ENCODE measurements around the gene SLC5A6.

SLC5A6 gene

GRCh38 chr2:27236626-27237025 lies 24.6 kb upstream of the SLC5A6 start:
- no peak for DNase-seq (ENCODE audit: low read depth, low spot score)

- DNase-seq (ENCODE audit: low read depth, low spot score): no peak
Measured at GRCh38 chr2:27236136-27236535, 24.1 kb upstream of the SLC5A6 start.

GRCh38 chr2:27233341-27233740 lies 21.3 kb upstream of the SLC5A6 start:
- no peak for DNase-seq (ENCODE audit: low read depth, low spot score)

- no peak for DNase-seq (ENCODE audit: low read depth, low spot score)
Measured at GRCh38 chr2:27231921-27232320, 19.9 kb upstream of the SLC5A6 start.

DNA sequence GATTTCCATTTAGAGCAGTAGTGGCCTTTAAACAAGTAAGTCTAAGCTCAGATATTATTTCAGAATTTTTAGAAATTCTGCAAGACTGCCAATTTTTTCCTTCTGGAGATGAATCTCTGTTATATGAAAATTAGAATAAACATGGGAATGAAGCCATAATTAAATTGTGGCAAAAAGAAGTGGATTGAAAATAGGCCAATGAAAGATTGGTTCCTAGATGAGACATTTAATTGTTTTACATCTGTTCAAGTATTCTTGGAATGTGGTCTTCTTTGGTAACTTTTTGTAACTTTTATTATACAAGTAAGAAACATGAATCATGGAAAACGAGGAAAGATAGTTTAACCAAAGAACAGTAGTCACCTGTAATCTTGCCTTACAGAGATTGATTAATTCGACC lies 15.4 kb upstream of the SLC5A6 start:
- no peak for DNase-seq (ENCODE audit: low read depth, low spot score)

DNA sequence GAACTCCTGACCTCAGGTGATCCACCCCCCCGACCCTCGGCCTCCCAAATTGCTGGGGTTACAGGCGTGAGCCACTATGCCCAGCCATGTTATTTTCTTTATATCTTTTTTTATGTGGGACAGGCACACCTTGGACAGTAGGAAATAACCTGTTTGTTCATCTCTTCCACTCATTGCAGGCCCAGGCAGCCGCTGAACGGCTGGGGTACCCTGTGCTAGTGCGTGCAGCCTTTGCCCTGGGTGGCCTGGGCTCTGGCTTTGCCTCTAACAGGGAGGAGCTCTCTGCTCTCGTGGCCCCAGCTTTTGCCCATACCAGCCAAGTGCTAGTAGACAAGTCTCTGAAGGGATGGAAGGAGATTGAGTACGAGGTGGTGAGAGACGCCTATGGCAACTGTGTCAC lies 13.5 kb upstream of the SLC5A6 start:
- DNase-seq (ENCODE audit: low read depth, low spot score): no peak

GRCh38 chr2:27223416-27223815 lies 11.3 kb upstream of the SLC5A6 start:
- DNase-seq (ENCODE audit: low read depth, low spot score): no peak

GRCh38 chr2:27222407-27222806 lies 10.3 kb upstream of the SLC5A6 start:
- no peak for DNase-seq (ENCODE audit: low read depth, low spot score)

- no peak for DNase-seq (ENCODE audit: low read depth, low spot score)
Measured at GRCh38 chr2:27221166-27221565, 9.1 kb upstream of the SLC5A6 start.

DNA sequence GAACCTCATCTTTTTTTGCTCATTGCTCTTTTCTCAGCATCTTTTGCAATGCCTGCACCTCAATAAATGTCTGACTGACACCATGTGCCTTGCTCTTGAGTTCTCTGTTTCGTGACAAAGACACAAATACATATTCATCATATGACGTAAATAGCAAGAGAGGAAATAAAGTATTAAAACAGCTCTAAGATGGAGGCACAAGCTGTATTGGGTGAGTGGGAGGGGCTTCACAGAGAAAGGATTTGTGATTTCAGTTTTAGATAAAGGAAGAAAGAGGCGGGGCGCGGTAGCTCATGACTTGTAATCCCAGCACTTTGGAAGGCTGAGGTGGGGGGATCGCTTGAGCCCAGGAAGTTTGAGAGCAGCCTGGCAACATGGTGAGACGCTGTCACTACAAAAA lies 8.0 kb upstream of the SLC5A6 start:
- no peak for DNase-seq (ENCODE audit: low read depth, low spot score)

DNA sequence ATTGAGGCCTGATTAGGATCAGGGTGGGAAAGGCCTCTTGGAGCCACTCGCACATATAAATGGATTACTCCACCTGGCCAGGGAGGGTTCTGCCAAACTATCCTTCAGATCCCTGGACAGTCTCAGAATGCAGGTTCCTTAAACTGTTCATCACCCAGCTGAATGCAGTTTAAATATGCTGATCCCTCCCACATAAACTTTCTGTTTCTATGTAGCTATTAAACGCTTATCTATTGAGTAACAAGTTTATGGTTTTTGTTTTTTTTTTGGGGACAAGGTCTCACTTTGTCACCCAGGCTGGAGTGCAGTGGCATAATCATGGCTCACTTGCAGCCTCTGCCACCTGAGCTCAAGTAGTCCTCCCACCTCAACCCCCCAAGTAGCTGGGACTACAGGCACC lies 7.0 kb upstream of the SLC5A6 start:
- no peak for DNase-seq (ENCODE audit: low read depth, low spot score)

GRCh38 chr2:27218614-27219013 lies 6.5 kb upstream of the SLC5A6 start:
- DNase-seq (ENCODE audit: low read depth, low spot score): no peak

GRCh38 chr2:27217173-27218121 lies 5.4 kb upstream of the SLC5A6 start, which contains the start of gene CAD:
Gene CAD, plus strand, starts transcription at chr2:27217369. Its CDS starts 183 bp downstream, at chr2:27217552.
- peak; percentile 94 for DNase-seq (ENCODE audit: low read depth, low spot score)

GRCh38 chr2:27216416-27217137 lies 4.5 kb upstream of the SLC5A6 start:
- DNase-seq (ENCODE audit: low read depth, low spot score): no peak

DNA sequence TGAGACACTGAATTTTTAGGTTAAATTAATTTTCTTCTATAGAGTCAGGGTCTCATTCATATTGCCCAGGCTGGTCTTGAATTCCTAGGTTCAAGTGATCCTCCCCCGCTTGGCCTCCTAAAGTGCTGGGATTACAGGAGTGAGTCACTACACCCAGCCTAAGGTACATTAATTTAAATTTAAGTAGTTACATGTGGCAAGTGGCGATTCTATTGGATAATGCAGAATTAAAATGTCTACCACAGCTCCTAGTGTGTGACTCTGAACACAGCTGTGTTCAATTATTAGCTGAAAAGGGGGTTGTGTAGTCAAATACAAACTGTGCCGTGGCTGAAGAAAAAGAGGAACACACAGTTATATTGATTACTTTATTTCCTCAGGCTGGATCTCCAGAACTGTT lies 2.9 kb upstream of the SLC5A6 start:
- DNase-seq (ENCODE audit: low read depth, low spot score): no peak

DNA sequence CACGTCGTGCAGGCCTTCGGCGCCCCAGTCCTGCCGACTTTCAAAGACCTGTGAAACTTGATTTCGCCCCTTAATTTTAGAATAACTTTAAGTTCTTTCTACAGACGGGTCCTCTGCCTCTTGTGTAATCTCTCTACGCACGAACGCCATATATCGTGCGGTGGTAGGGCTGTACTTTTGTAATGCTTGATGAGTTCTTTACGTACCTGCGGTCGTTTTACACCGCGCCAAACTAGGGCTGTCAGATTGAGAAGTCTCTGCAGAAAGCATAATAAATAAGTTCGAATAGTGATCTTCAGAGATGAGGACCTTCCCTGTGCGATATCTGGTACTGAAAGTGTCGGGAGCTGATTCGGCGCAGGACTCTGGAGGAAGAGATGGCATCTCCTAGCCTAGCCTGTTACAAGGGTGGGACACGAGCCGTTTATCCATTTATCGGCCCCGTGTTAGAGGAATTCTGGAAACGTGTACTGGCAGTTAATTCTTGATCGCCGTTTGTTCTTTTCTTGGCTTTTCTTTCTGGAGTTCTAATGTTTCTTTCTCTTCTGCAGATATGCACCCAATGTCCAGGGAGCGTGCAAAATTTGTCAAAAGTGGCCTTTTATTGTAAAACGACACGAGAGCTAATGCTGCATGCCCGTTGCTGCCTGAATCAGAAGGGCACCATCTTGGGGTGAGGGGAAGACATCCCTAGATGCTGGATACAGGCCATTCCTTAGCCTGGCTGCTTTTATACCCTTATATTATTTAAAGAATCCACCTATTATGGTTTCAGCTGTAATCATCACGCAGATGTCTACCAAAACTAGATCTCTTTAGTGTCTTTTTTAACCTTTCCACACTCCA lies 781 bp upstream of the SLC5A6 start:
- DNase-seq (ENCODE audit: low read depth, low spot score): peak; percentile 72

DNA sequence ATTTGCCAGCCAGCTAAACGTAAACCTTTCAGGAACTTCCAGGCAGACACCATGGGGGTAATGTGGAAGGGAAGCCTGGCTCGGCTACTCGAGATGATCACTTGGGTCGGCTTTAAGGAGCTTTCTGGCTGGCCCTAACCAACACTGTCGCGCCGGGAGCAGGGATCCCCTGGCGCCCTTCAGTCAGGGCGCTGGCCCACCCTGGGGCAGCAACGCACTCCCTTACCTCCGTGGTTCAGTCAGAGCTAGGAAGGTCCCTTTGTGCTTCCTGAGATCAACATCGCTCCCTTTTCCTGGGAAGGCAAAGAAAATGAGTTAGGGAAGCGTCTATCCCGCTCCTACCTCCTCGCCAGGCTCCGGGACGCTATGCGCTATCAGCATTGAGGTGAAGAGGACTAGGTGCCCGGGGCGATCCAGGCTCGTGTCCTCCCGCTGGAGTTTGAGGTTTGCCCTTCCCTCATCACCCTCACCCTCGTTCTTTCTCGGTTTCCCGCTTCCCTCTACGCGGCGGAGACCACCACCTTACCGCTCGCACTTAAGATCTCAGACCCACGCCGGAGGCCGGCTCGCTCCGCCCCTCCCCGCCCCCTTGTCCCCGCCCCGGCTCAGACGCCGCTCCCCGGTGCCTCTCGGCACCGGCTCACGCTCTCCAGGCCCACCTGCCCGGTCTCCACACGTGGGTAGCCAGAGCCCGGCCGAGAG lies 676 bp downstream of the SLC5A6 start:
- no peak for DNase-seq (ENCODE audit: low read depth, low spot score)

DNA sequence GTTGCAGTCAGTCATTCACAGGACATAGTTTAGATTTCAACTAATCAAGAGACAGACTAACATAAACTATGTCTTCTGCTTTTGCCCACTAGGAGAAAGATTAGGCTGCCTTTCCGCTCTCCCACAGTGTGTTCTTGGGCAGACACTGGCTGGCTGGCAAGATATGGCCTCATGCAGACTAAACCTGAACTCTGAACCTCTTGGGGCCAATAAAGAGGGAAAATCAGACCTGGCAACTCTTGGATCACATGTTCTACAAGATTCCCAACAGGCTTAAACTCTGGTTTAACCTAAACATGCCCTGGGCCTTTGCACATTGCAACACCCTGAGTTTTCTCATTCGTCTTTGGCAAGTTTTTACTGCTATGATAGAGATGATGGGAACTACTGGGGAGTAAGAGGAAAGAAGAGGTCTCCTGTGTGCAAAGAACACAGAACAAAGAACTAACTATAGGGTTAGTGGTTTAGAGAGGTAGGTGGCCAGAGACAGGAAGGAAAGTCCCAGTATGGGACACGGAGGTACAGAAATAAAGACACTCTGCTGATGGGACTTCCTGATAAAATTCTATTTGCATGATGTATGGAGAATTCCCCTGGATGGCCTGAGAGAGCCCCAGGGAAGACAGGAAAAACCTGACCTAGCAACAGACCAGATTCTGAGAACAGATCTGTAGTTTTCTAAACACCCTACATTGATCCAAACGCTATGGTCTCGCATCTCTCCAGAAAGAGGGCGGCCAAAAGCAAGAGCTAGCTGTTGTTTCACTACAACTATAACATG lies 2.3 kb downstream of the SLC5A6 start:
- no peak for DNase-seq (ENCODE audit: low read depth, low spot score)

- no peak for DNase-seq (ENCODE audit: low read depth, low spot score)
Measured at GRCh38 chr2:27208486-27209050, 3.5 kb downstream of the SLC5A6 start.

DNA sequence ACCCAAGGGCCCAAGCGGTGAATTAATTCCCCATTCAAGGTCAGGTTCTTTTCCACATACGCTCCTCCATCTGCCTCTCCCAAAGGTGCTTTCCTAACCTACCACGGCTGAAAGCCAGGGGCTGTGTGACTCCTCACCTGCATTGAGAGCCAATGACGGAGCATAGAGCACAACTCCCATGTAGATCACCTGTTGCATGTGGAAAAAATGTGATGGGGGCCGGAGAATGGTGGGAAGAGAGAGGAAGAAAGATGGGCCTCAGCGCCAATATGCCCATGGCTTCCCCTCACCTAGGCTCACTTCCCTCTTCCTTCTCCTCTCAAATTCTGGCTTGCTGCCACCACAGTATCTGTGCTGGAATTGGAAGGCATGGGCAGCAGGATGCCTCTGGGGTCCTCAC lies 5.7 kb downstream of the SLC5A6 start:
- no peak for DNase-seq (ENCODE audit: low read depth, low spot score)
